EL (cell line): ENCODE data around the gene SPINT2.
"Not testable (repeated sequence)": the region's sequence is repeated elsewhere in the genome, so short reads cannot be mapped to it uniquely, and the experiment has no call there.

ENCODE experiments used
- DNase-seq: peaks from one replicate; pipeline ENCODE4 v3.0.0-alpha.2; 2016

The SPINT2 gene

DNA sequence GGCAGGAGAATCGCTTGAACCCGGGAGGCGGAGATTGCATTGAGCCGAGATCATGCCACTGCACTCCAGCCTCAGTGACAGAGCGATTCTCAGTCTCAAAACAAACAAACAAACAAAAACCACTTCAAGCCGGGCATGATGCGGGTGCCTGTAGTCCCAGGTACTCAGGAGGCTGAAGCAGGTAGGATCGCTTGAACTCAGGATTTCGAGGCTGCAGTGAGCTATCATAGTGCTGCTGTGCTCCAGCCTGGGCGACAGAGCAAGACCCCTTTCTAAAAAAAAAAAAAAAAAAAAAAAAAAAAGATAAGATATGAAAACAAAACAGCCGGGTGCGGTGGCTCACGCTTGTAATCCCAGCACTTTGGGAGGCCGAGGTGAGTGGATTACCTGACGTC is 21.1 kb upstream of the SPINT2 start:
- no peak for DNase-seq

DNA sequence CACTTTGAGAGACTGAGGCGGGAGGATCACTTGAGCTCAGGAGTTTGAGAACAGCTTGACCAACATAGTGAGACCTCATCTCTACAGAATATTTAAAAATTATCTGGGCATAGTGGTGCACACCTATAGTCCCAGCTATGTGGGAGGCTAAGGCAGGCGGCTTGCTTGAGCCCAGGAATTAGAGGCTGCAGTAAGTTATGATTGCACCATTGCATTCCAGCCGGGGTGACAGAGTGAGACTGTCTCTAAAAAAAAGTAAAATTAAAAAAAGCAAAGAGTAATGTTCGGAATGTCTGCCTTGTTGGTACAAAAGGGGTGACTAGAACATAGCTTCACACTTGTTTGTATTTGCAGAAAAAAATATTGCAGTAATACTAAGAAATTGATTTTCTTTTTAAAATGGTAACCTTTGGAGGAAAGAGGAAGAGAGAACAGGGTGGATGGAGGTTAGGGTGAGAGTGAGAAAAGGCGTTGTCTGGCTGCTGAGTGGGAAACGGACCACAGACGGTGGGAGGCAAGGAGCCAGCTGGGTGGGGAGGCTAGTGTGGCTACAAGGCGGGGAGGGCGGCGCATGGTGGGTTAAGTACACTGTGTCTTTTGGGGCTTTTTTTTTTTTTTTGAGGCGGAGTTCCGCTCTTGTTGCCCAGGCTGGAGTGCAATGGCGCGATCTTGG is 18.4 kb upstream of the SPINT2 start:
- peak; percentile 28 for DNase-seq

DNA sequence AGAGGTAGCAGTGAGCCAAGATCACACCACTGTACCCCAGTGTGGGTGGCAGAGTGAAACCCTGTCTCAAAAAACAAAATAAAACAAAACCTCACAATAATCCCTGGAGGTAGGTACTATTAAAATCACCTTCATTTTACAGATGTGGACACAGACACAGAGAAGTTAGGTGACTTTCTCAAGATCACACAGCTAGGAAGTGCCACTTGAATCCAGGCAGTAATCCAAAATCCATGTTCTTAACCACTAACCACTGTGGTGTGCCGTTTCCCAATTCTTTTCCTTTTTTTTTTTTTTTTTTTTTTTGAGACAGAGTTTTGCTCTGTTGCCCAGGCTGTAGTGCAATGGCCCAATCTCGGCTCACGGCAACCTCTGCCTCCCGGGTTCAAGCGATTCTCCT is 17.2 kb upstream of the SPINT2 start:
- DNase-seq = no peak

DNA sequence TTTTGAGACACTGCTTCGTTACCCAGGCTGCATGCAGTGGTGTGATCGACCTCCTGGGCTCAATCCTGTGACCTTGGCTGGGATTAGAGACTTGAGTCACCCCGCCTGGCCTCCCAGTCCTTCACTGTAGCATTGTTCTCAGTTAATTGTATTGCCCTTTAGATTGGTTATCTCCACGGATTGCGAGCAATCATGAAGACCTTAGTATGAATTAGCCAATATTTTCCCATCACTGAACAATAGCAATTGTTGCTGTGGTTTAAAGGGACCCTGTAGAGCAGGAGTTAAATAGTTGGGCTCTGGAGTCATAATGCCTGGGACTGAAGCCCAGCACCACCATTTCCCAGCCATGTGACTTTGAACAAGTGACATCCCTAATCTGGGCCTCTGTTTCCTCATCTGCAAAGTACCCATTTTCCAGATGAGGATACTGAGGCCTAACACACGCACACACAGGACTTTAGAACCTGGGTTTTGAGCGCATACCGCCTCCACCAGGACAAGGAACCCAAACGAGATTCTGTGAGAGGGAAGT is 16.6 kb upstream of the SPINT2 start:
- no peak for DNase-seq

DNA sequence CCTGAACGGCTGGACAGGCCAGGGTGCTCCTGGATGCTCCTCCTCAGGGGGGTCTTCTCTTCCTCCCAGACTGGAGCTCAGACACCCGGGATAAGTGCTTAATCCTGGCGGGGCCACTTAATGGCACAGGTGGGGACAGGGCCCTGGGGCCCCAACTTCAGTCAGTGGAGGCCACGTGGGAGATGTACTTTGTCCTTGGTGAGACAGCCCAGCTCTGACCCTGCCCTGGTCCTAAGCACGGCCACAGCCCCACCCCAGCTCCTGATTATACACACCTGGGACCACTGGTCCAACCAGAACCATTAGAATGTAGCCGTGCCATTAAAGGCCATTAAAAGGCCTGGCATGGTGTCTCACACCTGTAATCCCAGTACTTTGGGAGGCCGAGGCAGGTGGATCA is 16.0 kb upstream of the SPINT2 start:
- DNase-seq = no peak

DNA sequence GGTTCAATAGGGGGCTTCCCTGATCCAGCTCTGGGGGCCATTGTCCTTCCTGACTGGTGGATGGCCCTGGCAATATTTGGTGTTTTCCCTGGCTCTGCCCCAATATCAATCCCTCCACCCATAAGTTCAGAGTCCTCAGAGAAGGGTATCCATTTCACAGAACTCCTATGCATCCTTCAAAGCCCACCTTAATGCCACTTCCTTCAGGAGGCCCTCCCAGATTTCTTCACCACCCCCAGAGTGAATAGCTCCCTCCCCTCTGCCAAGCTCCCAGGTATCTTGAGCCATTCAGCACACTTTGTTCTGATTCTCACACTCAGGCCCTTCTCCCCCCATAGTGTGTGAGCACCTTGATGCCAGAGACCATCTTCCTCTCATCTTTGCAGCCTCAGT is 13.9 kb upstream of the SPINT2 start:
- DNase-seq = no peak

DNA sequence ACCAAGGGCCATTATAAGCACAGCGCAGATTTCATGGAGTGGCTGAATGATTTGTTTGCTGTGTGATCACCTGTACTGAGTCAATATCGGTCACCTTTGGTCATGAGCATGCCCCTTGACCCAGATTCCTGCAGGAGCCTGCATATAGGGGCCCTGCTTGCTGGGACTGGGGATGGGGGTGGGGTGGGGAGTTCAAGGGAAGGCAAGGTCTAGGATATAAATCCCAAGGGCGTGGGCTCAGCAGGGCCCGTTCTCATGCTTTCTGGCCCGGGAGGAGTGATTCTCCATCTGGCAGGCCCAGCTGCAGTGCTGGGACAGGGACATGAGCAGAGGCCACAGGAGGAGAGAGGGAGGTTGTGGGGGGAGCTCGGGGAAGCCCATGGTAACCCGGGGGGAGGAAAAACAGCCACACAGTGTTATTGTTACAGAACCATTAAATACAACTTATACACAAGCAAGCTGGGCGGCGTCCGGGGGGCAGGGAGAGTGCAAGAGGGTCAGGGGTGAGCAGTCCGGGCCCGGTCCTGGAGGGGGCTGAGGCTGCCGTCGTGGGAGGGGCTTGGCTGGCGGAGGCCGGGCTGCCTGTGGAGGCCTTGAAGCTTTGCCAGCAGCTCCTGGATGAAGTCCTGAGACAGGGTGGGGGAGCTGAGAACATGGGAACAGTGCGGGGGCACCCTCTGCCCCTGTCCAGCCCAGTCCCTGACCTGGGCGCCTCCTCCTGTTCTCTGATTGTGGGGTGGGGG is 13.4 kb upstream of the SPINT2 start:
- DNase-seq = no peak

DNA sequence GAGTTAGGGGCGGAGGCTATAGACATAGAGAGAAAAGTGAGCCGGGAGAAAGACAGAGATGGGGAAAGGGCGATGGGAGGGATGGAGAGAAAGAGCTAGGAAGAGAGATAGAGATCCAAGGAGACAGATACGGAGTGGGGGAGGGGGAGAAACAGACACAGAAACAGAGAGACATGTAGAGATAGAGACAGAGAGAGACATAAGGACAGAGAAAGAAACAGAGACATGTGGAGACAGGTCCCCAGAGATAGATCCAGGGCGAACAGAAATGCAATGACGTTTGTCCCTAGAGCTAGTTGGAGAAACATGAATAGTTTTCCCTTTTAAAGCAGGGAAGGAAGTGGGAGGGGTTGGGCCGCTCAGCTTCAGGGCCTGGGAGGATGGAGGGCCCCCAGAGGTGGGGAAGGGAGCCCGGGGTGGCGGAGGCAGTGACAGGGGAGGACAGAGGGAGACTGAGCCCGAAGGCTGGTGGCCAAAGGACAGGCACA is 12.8 kb upstream of the SPINT2 start:
- no peak for DNase-seq

DNA sequence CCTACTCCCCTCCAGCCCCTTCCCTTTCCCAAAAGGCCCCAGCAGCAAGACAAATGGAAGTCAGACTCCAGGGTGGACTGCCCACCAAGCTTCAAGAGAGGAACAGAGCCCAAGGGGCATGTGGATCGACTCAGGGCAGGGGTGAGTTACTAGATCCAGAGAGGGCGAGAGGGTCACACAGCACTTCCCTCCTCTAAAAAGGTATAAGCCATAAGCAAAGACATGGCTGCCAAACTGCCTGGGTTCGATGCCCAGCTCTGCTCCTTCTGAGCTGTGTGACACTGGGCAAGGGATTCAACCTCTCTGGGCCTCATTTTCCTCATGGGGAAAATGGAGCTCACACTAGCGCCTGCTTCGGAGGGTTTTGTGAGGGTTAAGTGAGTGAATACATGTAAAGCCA is 12.0 kb upstream of the SPINT2 start:
- DNase-seq = no peak

DNA sequence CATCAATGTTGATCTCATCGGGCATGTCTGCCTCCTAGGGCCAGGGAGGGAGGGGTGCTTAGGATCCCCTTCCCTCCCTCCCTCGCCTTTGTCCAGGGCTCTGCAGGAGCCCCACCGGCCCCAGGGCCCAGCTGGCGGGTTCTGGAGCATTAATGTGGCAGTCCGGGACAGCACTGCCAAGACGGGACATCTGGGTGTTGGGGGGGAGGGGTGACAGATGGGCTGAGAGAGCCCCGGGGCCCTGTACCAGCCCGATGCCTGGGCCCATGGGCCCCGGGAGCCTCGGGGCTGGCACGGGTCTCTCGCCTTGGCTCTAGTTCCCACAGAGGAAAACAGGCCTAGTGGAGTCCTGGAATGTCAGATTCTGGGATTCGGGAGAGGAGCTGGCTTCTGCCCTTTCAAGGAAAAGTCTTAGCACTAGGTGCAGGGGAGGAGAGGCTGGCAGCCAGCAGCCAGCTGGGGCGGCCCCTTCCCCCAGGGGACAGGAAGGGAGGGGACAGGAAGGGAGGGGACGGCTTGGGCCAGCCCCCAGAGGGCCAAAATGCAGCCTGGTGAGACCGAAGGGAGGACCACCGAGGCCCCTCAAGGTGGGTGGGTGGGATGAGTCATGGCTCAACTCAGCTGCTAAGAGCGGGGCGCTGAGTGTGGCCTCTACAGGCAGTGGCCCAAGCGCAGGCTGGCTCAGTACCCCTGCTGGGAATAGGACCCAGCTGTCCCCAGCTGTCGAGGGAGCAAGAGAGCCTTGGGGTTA is 11.3 kb upstream of the SPINT2 start:
- DNase-seq = no peak

DNA sequence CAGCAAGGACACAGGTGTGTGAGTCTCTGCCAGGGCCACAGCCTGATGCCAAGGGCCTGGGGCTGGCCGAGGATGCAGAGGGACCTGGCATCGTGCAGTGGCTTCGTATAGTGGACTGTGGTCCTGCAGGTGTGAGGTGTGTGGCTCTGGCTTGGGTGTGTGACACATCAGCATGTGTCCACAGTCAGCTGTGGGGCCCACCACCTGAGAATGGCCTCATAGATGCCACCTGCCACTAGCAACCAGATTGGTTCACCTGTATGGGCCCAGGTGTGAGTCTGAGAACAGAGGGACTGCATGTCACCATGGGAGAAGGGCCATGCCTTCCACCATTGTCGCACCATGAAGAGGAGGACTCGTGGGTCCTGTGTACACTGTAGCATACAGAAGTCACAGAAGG is 10.6 kb upstream of the SPINT2 start:
- no peak for DNase-seq

DNA sequence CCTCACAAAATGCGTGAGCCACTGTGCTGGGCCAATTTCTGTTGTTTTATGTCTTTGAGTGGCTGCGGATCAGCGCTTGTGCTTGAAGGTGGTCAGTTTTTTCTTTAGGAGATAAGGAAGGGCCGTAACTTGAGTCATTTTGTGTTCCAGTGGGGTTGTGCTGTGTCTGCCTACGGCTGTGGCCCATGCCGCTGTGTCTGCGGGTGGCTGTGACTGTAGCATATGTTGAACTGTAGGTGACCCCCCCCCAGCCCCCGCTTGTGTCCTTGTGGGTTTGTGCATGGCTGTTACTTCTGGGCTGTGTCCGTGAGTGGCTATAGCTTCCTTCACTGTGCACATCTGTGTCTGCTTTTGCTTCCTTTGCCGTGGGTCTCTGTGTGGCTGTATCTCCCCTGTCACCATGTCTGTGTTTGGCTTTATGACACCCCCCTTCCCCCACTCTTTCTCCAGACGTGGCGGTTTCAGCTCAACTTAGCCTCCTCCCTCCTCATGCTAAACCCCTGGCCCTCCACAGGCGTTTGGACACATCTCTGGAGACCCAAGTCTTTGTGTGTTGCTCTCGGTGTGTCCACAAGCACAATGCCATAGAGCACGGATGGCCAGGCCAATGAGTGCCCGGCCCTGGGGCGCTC is 8.9 kb upstream of the SPINT2 start:
- DNase-seq = no peak

DNA sequence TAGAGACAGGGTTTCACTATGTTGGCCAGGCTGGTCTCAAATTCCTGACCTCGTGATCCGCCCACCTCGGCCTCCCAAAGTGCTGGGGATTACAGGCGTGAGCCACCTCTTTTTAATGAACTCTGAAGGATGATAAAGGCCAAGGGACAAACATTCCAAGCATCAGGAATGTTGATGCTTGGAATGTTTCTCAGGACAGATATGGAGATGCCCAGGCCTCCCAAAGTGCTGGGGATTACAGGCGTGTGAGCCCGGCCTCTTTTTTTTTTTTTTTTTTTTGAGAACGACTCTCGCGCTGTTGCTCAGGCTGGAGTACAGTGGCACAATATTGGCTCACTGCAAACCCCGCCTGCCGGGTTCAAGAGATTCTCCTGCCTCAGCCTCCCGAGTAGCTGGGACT is 2.4 kb upstream of the SPINT2 start:
- not testable (repeated sequence) for DNase-seq

DNA sequence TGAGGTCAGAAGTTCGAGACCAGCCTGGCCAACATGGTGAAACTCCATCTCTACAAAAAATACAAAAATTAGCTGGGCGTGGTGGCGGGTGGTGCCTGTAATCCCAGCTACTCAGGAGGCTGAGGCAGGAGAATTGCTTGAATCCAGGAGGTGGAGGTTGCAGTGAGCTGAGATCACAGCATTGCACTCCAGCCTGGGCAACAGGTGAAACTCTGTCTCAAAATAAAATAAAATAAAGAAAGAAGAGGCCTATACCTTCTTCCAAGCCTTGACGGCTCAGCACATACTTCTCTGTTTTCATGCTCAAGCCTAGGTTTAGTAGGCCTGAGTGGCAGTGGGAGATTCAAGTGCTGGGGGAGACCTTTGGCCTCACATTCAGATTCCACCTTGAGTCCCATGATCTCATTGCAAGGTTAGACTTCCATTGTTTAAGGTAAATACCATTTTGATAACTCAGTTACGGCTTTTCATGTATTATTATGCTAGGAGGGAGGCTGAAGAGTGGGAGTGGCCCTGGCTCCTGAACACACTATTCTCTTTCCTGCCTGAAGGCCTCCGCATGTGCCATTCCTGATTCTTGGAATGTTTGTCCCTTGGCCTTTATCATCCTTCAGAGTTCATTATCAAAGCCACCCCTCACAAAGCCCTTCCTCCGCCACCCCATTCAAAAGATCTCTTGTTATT is 1.6 kb upstream of the SPINT2 start:
- no peak for DNase-seq

DNA sequence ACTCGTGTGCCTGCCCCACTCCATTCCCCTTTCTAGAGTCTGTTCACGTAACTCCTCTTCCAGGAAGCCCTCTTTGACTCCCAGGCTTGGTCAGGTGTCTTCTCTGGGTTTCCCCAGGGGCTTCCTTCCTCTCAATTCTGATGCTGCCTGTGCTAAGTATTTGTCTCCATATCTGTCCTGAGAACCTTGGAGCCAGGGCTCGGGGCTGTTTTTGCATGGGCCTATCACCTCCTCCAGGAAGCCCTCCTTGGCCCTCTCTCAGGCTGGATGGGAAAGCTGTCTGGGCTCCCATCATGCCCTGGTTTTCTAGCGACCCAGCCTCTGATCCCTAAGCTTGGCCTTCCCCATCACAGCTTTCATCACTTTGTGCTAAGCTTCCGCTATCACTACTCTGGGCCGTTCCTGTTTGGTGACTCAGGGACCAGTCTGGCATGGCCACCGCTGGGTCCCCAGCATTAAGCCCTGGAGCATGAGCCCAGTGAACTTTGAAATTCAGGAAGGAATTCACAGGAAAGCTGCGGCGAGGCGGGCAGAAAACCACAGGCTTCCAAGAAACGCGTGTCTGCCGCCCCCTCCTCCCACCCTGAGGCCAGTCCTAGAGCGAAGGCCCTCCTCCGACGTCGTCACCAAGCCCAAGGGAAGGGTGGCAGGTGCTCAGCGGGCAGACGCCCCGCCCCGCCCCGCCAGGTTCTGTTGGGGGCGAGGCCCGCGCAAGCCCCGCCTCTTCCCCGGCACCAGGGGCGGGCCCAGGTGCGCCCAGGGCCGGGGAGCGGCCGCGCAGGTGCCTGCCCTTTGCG is 486 bp upstream of the SPINT2 start:
- DNase-seq = peak; percentile 88

DNA sequence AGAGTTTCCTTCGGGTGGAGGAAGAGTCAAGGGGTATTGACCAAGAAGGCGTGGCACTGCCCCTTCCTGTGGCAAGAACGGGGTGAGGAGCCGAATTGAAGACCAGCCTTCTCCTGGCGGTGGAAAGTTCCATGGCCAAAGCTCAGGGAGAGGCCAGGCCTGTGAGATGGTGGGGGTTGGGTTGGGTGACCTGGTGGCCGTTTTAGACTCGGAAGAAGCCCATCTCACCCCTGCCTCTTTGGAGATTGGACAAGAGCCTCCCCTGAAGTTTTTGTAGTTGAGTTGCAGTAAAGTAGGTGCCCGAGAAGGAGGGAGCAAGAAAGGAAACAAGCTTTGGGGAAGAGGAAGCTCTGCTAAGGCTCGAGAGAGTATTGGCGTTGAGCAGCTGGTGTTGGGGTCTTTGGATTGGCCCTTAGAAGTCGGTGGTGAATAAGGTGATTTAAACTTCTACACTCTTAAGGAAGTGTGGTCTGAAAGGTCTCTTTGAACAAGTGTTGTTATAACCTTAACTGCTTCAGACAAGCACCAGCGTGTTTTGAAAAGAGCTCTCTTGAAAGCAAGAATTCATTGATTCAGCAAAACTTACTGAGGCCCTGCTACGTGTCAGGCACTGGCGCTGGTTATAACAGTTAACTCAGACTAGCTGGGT is 964 bp downstream of the SPINT2 start:
- DNase-seq = no peak

DNA sequence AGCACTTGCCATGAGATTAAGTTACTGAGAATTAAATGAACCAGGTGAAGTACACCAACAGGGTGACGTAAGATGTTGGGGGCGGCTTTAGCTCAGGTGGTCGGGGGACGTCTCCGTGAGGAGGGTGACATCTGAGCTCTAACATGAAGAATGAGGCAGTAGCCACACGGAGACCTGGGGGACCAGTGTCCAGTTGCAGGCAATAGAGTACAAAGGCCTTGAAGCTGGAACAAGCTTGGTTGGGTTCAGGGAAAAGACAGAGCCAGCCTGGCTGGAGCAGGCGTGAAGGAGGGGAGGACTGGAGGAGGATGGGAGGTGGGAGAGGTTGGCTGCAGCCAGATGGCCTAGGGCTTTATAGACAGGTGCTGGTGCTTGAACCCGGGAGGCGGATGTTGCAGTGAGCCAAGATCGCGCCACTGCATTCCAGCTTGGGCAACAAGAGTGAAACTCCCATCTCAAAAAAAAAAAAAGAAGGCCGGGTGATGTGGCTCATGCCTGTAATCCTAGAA is 1.6 kb downstream of the SPINT2 start:
- no peak for DNase-seq

DNA sequence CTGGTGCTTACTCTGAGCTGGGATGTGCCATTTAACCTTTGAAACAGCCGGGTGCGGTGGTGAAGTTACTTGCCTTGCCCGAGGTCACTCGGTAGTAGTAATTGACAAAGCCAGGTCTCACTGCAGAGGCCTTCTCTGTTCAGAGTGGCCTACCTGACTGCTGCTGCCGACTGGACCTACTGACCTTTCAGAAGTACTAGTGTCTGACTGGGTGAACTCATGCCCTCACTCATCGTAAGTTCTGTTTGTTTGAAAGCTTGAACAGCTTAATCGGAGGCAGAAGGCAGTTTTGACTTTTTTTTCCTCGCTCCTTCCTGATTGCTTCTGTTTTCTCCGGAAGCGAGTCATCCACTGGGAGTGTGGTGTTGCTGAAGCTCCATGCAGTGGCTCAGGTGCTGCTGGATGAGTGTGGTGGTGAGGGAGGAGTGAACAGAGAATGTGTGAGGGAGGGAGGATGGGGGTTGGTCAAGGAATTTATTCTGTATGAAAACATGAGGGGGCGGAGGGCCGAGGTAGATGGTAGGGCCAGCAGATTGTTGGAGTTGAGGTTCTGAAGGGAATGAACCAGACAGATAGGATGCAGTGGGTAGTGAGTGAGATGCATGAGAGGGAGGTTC is 2.7 kb downstream of the SPINT2 start:
- DNase-seq = peak; percentile 59

DNA sequence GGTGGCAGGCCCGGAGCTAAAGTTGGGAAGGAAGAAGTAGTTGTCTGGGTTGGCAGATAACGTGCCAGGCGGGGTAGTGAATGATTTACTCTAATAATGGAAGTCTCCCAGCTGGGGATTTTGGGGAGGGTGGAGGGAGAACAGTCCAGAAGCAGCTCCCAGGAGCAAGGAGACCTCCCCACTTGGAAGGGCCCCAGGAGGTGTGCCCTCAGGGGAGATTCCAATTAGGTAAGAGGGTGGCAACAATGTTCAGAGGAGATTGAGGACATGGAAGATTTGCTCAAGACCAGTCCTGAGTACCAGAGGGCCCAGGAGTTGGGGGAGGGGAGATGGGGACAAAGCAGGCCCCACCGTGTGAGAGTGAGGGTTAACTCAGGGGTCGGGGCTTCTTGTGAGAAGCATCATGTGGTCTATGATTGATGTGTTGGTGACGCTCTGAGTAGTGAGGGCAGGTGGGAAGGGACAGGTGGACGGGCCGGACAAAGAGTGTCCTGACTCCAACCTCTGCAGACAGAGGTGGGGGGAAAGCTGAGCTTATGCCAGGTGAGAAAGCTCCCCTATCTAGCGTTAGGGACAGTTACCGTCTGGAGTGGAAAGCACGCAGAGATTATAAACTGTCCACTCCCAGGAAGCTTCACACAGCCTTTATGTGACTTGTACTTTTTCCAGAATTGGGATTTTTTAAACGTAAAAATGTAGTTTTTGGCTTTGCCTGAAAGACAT is 3.5 kb downstream of the SPINT2 start:
- no peak for DNase-seq

DNA sequence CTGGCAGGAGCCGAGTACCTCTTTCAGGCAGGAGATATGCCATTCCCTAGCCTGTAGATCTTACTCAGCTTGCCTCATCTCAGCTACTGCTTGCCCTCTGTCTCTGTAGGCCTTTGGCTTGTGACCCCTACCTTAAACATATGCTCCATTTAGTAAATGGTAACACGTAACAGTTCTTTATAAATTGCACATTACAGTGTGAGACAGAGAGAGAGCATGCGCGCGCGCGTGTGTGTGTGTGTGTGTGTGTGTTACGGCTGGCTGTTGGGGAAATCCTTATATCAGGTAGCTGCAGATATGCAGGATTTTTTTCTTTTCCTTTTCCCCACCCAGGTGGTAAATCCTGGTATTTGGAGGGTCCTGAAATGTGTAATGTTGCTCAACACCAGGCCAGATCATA is 4.2 kb downstream of the SPINT2 start:
- no peak for DNase-seq
